GM19035 (cell line): ENCODE measurements around the gene MARCHF9.
"Not testable (repeated sequence)": the region's sequence is repeated elsewhere in the genome, so short reads cannot be mapped to it uniquely, and the experiment has no call there.

Experiments
- ATAC-seq: cut with Tn5 transposase; IDR thresholded peaks from one replicate; pipeline ENCODE4 v1.9.1; 2021; ENCODE audit not compliant: unreplicated experiment

The MARCHF9 gene

GRCh38 chr12:57754411-57755193 is at the start of gene MARCHF9:
MARCHF9 (plus strand) TSS chr12:57755103; CDS start chr12:57755529, 426 bp downstream.
- peak; percentile 31 for ATAC-seq

DNA sequence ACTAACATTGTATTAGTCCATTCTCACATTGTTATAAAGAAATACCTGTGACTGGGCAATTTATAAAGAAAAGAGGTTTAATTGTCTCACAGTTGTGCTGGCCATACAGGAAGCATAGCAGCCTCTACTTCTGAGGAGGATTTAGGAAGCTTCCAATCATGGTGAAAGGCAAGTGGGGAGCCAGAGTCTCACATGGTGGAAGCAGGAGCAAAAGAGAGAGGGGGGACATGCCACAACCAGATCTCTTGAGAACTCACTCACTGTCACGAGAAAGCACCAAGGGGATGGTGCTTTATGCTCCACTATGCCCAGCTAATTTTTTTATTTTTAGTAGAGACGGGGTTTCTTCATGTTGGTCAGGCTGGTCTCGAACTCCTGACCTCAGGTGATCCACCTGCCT is 47.7 kb upstream of the MARCHF9 start:
- ATAC-seq = no peak

DNA sequence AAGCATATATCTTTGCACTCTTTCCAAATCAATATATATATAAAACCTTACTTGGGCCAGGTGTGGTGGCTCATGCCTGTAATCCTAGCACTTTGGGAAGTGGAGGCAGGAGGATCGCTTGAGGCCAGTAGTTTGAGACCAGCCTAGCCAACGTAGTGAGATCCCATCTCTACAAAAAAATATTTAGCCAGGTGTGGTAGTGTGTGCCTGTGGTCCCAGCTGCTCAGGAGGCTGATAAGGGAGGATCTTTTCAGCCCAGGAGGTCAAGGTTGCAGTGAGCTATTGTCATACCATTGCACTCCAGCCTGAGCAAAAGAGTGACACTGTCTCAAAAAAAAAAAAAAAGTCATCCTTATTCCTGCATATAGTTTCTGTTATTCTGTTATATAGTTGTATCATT is 46.6 kb upstream of the MARCHF9 start:
- no peak for ATAC-seq

- no peak for ATAC-seq
These were observed 42.2 kb upstream of the MARCHF9 start for GRCh38 chr12:57712701-57713100.

DNA sequence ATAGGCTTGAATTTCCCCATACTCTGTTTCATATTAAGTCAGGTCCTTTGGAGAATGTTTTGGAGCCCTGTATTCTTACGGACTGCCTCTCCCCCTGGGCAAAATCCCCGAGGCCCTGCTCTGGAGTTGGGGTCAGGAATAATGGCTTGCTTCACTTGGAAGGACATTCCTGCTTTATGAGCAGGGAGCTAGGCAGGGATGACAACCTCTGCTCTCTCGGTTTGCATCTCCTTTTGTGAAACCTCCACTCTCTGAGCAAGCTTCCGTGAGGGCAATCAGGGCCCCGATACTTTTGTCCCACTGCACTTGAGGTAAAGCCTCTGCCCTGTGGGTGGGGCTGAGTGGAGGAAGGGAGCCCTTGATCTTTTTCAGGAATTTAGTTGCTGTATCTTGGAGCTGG is 41.7 kb upstream of the MARCHF9 start:
- no peak for ATAC-seq

DNA sequence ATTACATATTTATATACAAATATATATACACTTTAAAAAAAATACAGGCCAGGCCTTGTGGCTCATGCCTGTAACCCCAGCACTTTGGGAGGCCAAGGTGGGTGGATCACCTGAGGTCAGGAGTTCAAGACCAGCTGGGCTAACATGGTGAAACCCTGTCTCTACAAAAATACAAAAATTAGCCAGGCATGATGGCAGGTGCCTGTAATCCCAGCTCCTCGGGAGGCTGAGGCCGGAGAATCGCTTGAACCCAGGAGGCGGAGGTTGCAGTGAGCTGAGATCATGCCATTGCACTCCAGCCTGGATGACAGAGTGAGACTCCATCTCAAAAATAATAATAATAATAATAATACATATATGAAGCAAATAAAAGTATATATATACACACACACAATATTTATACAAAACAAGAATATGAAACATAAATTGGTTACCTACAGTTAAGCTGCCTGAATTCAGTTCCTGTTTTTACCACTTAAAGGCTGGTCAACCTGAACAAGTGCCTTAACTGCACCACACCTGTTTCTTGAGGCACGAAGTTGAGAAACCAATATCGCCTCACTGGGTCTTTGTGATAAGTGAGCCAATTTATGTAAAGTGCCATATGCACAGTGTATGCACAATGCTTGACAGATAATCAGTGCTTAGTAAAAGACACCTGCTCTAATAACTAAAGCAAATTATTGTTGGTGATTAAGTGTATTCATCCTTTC is 39.7 kb upstream of the MARCHF9 start:
- ATAC-seq = not testable (repeated sequence)

DNA sequence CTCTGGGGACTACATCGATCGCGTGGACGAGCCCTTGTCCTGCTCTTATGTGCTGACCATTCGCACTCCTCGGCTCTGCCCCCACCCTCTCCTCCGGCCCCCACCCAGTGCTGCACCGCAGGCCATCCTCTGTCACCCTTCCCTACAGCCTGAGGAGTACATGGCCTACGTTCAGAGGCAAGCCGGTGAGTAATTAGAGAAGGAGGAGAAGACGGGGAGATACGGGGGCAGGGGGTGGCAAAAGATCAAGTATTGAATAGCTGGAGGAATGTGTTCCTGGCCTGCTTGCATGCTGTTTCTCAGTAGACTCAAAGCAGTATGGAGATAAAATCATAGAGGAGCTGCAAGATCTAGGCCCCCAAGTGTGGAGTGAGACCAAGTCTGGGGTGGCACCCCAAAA is 39.1 kb upstream of the MARCHF9 start:
- ATAC-seq = no peak

DNA sequence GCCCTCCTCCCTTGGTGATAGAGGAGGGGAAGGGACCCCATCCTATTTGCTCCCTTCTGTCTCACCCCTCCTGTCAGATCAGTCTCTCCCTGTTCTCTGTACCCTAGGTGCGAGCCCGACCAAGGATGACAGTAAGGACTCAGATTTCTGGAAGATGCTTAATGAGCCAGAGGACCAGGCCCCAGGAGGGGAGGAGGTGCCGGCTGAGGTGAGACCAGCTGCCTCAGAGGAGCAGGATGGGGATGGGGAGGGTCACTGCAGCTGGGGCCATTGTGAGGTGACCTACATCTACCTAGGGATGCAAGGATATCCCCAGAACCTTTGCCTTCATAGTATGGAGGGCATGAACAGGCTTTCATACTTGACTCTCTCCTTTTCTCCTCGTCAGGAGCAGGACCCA is 38.6 kb upstream of the MARCHF9 start:
- no peak for ATAC-seq

DNA sequence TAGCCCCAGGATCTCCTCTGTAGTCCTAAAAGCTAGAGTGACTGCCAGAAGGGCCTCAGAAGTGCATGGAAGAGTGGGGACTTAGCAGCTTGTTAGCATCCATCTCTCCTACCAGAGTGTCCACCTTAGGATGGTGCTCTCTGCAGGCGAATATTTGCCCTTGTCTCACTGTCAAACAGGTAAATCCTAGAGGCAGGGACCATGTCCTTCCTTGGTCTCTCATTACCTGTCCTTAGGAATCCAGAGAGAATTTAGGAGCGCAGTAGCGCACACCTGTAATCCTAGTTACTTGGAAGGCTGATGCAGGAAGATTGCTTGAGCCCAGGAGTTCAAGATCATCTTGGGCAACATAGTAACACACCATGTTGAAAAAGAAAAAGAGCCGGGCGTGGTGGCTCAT is 37.8 kb upstream of the MARCHF9 start:
- no peak for ATAC-seq

DNA sequence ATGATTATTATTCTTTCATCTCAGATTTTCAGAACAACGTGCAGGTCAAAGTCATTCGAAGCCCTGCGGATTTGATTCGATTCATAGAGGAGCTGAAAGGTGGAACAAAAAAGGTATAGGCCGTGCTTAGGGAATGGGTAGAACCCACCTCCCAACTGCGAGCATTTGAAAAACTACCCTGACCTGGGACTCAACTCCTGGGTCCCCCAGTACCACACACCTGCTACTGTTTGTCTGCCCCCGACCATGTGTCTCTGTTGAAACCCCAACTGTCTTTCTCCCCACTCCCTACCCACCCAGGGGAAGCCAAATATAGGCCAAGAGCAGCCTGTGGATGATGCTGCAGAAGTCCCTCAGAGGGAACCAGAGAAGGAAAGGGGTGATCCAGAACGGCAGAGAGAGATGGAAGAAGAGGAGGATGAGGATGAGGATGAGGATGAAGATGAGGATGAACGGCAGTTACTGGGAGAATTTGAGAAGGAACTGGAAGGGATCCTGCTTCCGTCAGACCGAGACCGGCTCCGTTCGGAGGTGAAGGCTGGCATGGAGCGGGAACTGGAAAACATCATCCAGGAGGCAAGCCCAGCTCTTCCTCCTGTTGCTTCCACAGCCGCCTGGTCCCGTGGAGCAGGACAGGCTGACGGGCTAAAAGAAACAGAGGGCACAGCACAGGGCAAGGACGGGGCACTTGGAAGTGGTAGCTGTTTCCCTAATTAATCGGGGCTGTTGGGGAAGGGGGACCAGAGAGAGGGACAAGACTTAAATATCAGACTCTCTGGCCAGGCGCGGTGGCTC is 36.9 kb upstream of the MARCHF9 start:
- no peak for ATAC-seq

- ATAC-seq = no peak
These were observed 36.0 kb upstream of the MARCHF9 start for GRCh38 chr12:57718641-57719528.

DNA sequence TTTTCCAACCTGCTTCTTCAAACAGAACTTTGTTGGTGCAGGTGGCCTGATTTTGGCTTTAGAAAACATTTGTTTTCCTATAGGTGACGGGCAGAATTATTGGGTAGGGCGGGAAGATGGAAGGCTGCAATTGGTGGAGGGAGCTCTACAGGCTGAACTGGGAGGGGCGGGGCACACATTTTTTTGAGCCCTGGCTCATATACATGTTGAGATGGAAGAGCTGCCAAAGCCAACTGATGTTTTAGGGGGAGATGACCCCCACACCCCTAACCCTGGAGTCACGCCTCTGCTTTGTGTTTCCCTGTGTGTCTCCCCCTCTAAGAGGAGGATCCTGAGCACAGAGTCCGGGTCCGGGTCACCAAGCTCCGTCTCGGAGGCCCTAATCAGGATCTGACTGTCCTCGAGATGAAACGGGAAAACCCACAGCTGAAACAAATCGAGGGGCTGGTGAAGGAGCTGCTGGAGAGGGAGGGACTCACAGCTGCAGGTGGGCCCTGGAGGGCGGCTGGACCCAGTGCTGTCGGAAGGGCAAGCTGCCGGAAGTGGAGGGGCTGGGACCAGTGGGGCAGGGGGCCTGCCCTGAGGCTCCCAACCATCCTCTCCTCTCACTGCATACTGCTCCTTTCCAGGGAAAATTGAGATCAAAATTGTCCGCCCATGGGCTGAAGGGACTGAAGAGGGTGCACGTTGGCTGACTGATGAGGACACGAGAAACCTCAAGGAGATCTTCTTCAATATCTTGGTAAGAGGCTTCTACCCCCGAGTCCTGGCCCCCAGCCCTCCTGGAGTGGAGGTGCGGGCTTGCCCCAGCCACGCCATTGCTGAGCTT is 34.9 kb upstream of the MARCHF9 start:
- ATAC-seq = no peak

- ATAC-seq = no peak
These were observed 34.0 kb upstream of the MARCHF9 start for GRCh38 chr12:57720606-57721595.

DNA sequence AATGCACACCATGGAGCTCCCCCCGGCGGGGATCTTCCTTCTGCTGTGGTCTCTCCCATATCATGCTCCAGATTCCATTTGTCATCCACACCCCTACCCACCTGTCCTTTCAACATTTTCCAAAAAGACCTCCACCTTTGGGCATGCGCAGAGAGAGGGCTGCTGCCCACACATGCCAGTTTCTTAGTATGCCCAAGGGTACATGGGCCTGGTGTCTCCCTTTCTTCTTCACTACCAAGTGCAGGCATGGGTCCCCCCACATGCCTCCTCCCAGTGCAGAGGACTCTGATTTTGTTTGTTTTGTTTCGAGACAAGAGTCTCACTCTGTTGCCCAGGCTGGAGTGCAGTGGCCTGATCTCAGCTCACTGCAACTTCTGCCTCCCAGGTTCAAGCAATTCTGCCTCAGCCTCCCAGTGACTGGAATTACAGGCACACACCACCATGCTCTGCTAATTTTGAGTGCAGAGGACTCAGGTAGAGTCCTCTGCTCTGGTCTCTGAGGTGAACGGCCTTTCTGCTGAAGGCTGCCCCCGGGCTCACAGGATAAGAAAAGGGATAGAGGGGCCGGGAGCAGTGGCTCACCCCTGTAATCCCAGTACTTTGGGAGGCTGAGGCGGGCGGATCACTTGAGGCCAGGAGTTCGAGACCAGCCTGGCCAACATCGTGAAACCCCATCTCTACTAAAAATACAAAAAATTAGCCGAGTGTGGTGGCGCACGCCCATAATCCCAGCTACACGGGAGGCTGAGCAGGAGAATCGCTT is 32.9 kb upstream of the MARCHF9 start:
- ATAC-seq = not testable (repeated sequence)

DNA sequence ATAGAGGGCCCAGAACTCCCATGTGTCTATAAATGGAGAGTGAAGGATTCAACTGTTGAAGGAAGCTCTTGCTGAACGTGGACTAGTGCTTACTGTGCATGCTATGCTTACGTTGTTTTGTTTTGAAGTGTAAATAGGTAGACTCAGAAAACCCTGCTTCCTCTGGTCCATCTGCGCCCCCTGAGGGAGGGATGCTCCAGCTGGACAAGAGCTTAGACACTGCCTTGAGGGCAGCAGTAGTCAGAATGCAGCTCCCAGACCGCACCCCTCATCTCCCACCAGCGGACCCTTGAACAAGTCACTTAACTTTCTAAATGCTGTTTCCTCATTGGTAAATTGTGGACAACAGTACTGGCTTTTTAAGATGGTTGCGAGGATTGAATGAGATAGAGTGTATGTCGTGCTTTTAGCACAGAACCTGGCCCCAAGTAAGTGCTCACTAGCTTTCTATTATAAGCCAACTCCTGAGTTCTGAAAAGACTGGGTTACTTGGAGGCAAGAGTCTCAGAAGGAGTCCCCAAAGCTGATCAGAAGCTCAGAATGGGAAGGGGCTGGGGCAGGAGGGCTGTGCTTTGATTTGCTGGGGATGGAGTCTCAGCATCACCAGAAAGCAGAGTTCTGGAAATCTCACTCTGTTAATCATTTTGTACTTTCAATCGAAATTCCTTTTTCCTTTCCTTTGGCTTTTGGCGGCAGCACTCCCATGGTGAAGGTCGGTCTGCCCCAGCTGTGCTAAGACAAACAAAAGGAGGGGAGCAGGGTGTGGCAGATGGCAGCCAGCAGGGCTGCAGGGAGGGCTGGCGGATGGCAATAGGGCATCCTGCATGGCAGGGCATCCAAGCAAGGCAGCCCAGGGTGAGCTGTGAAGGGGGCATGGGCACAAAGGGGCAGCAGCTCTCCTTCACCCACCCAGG is 31.9 kb upstream of the MARCHF9 start:
- no peak for ATAC-seq

DNA sequence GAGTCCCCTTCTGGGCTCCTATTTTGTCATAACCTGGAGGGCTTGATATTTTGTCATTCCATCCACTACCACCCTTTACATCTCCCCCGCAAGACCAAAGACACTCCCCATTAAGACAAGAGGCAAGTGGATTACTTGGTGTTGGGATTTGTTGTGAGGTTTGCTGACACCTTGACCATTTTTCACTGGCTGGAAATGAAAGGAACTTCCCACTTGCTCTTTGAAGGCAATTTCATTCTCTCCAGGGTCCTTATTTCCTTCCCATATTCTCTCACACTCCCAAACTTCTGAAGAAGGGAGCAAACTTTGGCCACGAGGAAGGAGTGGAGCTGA is 31.3 kb upstream of the MARCHF9 start:
- ATAC-seq = no peak
